IPS DF 6.9 (cell line): ENCODE results near the gene DMC1.
"Not testable (repeated sequence)": the region's sequence is repeated elsewhere in the genome, so short reads cannot be mapped to it uniquely, and the experiment has no call there.

Experiments
- DNase-seq: peaks from one replicate; pipeline ENCODE4 v3.0.0-alpha.2; 2013; ENCODE audit warnings: low read depth, low spot score
- H3K27ac ChIP-seq: one replicate; pipeline ENCODE4 v1.5.1; 2013; ENCODE audit warnings: low read length, control low read depth
- H3K27me3 ChIP-seq: 2 replicates; pipeline ENCODE4 v1.6.1; 2013; ENCODE audit warnings: mild to moderate bottlenecking, low read length; ENCODE audit not compliant: control insufficient read depth, insufficient read depth
- H3K36me3 ChIP-seq: 2 replicates; pipeline ENCODE4 v1.6.1; 2013; ENCODE audit warnings: low read length; ENCODE audit not compliant: control insufficient read depth, insufficient read depth
- H3K4me1 ChIP-seq: 2 replicates; pipeline ENCODE4 v1.6.1; 2013; ENCODE audit warnings: low read length; ENCODE audit not compliant: control insufficient read depth, insufficient read depth
- H3K4me3 ChIP-seq: 2 replicates; pipeline ENCODE4 v1.5.1; 2013; ENCODE audit warnings: mild to moderate bottlenecking, low read length
- H3K9me3 ChIP-seq: 2 replicates; pipeline ENCODE4 v1.6.1; 2013; ENCODE audit warnings: low read length, inconsistent platforms; ENCODE audit not compliant: control insufficient read depth, insufficient read depth
- WGBS: extraction: QIAGEN DNeasy Blood & Tissue Kit; methylation state at CpG from one replicate; pipeline ENCODE4 v1.1.7; 2013; ENCODE audit warnings: mixed read lengths, missing lambda C conversion rate; ENCODE audit not compliant: insufficient read length, insufficient coverage; 5-methylcytosine and 5-hydroxymethylcytosine counted together

The DMC1 gene

GRCh38 chr22:38485783-38486182 is 84.2 kb downstream of the DMC1 start:
- Histone ChIP-seq H3K36me3 (peaks cover 59% of the 10 kb centered on the region), H3K4me1 (peaks cover 1% of the 10 kb centered on the region; the same call in 1 of the 2 replicates), H3K9me3 (no peaks in the 10 kb centered on the region), H3K27me3 (no peaks in the 10 kb centered on the region), H3K27ac (no peak overlapping the region), H3K4me3 (no peak overlapping the region)
- WGBS, result no CpG with 5 or more reads among the region's 5 CpGs
- DNase-seq, result no peak

GRCh38 chr22:38484244-38484643 is 85.7 kb downstream of the DMC1 start:
- Histone ChIP-seq H3K36me3 (peaks cover 49% of the 10 kb centered on the region), H3K4me1 (peaks cover 1% of the 10 kb centered on the region; the same call in 1 of the 2 replicates), H3K27ac (no peak overlapping the region), H3K27me3 (no peaks in the 10 kb centered on the region), H3K4me3 (no peak overlapping the region), H3K9me3 (no peaks in the 10 kb centered on the region)
- no CpG with 5 or more reads among the region's 1 CpG for WGBS
- DNase-seq, result no peak

GRCh38 chr22:38482662-38483308 is 87.2 kb downstream of the DMC1 start:
- no peaks in the 10 kb centered on the region for H3K27me3 ChIP-seq
- DNase-seq, result no peak
- no peaks in the 10 kb centered on the region for H3K9me3 ChIP-seq
- H3K4me1 ChIP-seq, result peaks cover 1% of the 10 kb centered on the region; the same call in 1 of the 2 replicates
- H3K36me3 ChIP-seq, result peaks cover 42% of the 10 kb centered on the region
- no CpG with 5 or more reads among the region's 6 CpGs for WGBS
- H3K4me3 ChIP-seq, result no peak overlapping the region
- H3K27ac ChIP-seq, result no peak overlapping the region

GRCh38 chr22:38481871-38482332 is 88.1 kb downstream of the DMC1 start:
- H3K4me3 ChIP-seq, result no peak overlapping the region
- H3K9me3 ChIP-seq, result no peaks in the 10 kb centered on the region
- H3K4me1 ChIP-seq, result peaks cover 1% of the 10 kb centered on the region; the same call in 1 of the 2 replicates
- no peaks in the 10 kb centered on the region for H3K27me3 ChIP-seq
- no peak for DNase-seq
- peaks cover 39% of the 10 kb centered on the region for H3K36me3 ChIP-seq
- H3K27ac ChIP-seq, result no peak overlapping the region
- WGBS, result no CpG with 5 or more reads among the region's 8 CpGs

GRCh38 chr22:38481162-38481870 is 88.7 kb downstream of the DMC1 start:
- Histone ChIP-seq H3K4me3 (no peak overlapping the region), H3K27me3 (no peaks in the 10 kb centered on the region), H3K4me1 (peaks cover 1% of the 10 kb centered on the region; the same call in 1 of the 2 replicates), H3K9me3 (no peaks in the 10 kb centered on the region), H3K27ac (no peak overlapping the region), H3K36me3 (peaks cover 34% of the 10 kb centered on the region)
- no CpG with 5 or more reads among the region's 3 CpGs for WGBS
- DNase-seq, result no peak

GRCh38 chr22:38479096-38479837 is 90.7 kb downstream of the DMC1 start:
- WGBS, result no CpG with 5 or more reads among the region's 7 CpGs
- H3K4me3 ChIP-seq, result no peak overlapping the region
- peaks cover 21% of the 10 kb centered on the region; the same call in 1 of the 2 replicates for H3K36me3 ChIP-seq
- no peaks in the 10 kb centered on the region for H3K4me1 ChIP-seq
- H3K27ac ChIP-seq, result no peak overlapping the region
- H3K27me3 ChIP-seq, result no peaks in the 10 kb centered on the region
- H3K9me3 ChIP-seq, result no peaks in the 10 kb centered on the region
- DNase-seq, result no peak

GRCh38 chr22:38477585-38477984 is 92.4 kb downstream of the DMC1 start:
- peaks cover 11% of the 10 kb centered on the region; the same call in 1 of the 2 replicates for H3K36me3 ChIP-seq
- no peaks in the 10 kb centered on the region for H3K9me3 ChIP-seq
- no peak for DNase-seq
- no peaks in the 10 kb centered on the region for H3K4me1 ChIP-seq
- H3K27ac ChIP-seq, result no peak overlapping the region
- H3K27me3 ChIP-seq, result no peaks in the 10 kb centered on the region
- no CpG with 5 or more reads among the region's 1 CpG for WGBS
- H3K4me3 ChIP-seq, result no peak overlapping the region

GRCh38 chr22:38474003-38474607 is 95.9 kb downstream of the DMC1 start:
- no peaks in the 10 kb centered on the region for H3K27me3 ChIP-seq
- no peaks in the 10 kb centered on the region for H3K9me3 ChIP-seq
- H3K4me3 ChIP-seq, result no peak overlapping the region
- WGBS, result no CpG with 5 or more reads among the region's 10 CpGs
- DNase-seq, result no peak
- H3K4me1 ChIP-seq, result no peaks in the 10 kb centered on the region
- no peaks in the 10 kb centered on the region; the same call in 1 of the 2 replicates for H3K36me3 ChIP-seq
- H3K27ac ChIP-seq, result no peak overlapping the region

GRCh38 chr22:38471237-38471636 is 98.7 kb downstream of the DMC1 start:
- WGBS, result no CpG with 5 or more reads among the region's 11 CpGs
- H3K27me3 ChIP-seq, result no peaks in the 10 kb centered on the region; the same call in 1 of the 2 replicates
- H3K4me1 ChIP-seq, result 0 out of 2 replicates have a peak, but pooled peaks cover 2% of the 10 kb centered on the region
- H3K27ac ChIP-seq, result no peak overlapping the region
- DNase-seq, result no peak
- no peaks in the 10 kb centered on the region for H3K9me3 ChIP-seq
- no peaks in the 10 kb centered on the region for H3K36me3 ChIP-seq
- no peak overlapping the region for H3K4me3 ChIP-seq

GRCh38 chr22:38470179-38470578 is 99.8 kb downstream of the DMC1 start:
- H3K4me1 ChIP-seq, H3K27me3 ChIP-seq, H3K4me3 ChIP-seq, DNase-seq, H3K9me3 ChIP-seq, H3K36me3 ChIP-seq, H3K27ac ChIP-seq: not testable (repeated sequence)
- no CpG with 5 or more reads among the region's 10 CpGs for WGBS
